Thyroid gland (tissue), 4 donors: ENCODE results near the gene MEIOB. TPM values are rescaled to one million over a fixed set of nuclear protein-coding genes. Genes with fewer than 3 reads are reported as not detected.
"Not testable (repeated sequence)": the region's sequence is repeated elsewhere in the genome, so short reads cannot be mapped to it uniquely, and the experiment has no call there.

Experiments
- DNase-seq, 2 donors: peaks; one replicate each; pipeline ENCODE4 v3.0.0-alpha.2; 2019
- H3K27ac ChIP-seq, 3 donors: fragments of 200-600 bp; sonication (generic); 1 replicate in 2 of 3; 2 replicates in 1 of 3; pipeline ENCODE4 v1.5.1; 2016 to 2019; ENCODE audit warnings: mild to moderate bottlenecking in 1 of 3, moderate library complexity in 1 of 3
- H3K27me3 ChIP-seq: fragments of 200-600 bp; sonication (generic); one replicate; pipeline ENCODE4 v1.5.1; 2019
- H3K36me3 ChIP-seq, 2 donors: fragments of 200-600 bp; sonication (generic); one replicate each; pipeline ENCODE4 v1.5.1; 2016 to 2019
- H3K4me1 ChIP-seq, 2 donors: fragments of 200-600 bp; sonication (generic); one replicate each; pipeline ENCODE4 v1.5.1; 2017 to 2019
- H3K4me3 ChIP-seq, 3 donors: fragments of 200-600 bp; sonication (generic); replicated peaks in 1 of 3; 1 replicate in 2 of 3; 2 replicates in 1 of 3; pipeline ENCODE4 v1.5.1; 2016; ENCODE audit warnings: mild to moderate bottlenecking in 1 of 3
- H3K9me3 ChIP-seq: fragments of 200-600 bp; sonication (generic); one replicate; pipeline ENCODE4 v1.5.1; 2017
- CTCF ChIP-seq, 6 experiments: fragments of 200-600 bp in 3 of 6; fragments of 450-650 bp in 3 of 6; sonication (generic) in 3 of 6; IDR thresholded peaks; one replicate each; pipeline ENCODE4 v1.5.1; 2016 to 2019; ENCODE audit warnings: antibody characterized with exemption in 6 of 6, mild to moderate bottlenecking in 2 of 6, inconsistent platforms in 1 of 6, moderate library complexity in 1 of 6
- POLR2A ChIP-seq, 2 donors: fragments of 450-650 bp; IDR thresholded peaks; one replicate each; pipeline ENCODE4 v1.6.1; 2017; ENCODE audit warnings: antibody characterized with exemption in 2 of 2, mild to moderate bottlenecking in 2 of 2, moderate library complexity in 1 of 2
- WGBS, 2 donors: methylation state at CpG; one replicate each; pipeline ENCODE4 v1.1.5; 2017; 5-methylcytosine and 5-hydroxymethylcytosine counted together
- intact Hi-C: fragments of 100-400 bp; cut with DNase I; formaldehyde crosslinking; loops from one replicate; pipeline ENCODE4 v1.15.1; 2023
- total RNA-seq, 4 donors: library from RNA; depleted of rRNA; stranded (reverse); fragments of >200 nt; gene quantifications; one replicate each; pipeline ENCODE4 v1.2.3, GENCODE V29; 2016

The MEIOB gene
- total RNA-seq, 4 donors from 2014 or later, result 0.13 TPM; not detected in 3

GRCh38 chr16:1809281-1809801 is 62.6 kb downstream of the MEIOB start:
- 79 to 88% methylated on average over 15 to 17 of the region's 28 CpGs for WGBS, 2 donors
- H3K4me1 ChIP-seq, result no peaks in the 10 kb centered on the region
- H3K27me3 ChIP-seq, result no peaks in the 10 kb centered on the region
- no peak overlapping the region for H3K4me3 ChIP-seq
- H3K27ac ChIP-seq, result no peak overlapping the region
- peaks cover 16 to 29% of the 10 kb centered on the region in 2 donors for H3K36me3 ChIP-seq
- no peaks in the 10 kb centered on the region for H3K9me3 ChIP-seq
- DNase-seq, result no peak
- intact Hi-C loops, result no loop called here
- no peak for TF ChIP-seq CTCF (IDR thresholded peaks at IDR 0.05)
- no peak for TF ChIP-seq POLR2A (IDR thresholded peaks at IDR 0.05)

GRCh38 chr16:1808691-1809090 is 63.3 kb downstream of the MEIOB start:
- Histone ChIP-seq H3K27me3 (no peaks in the 10 kb centered on the region), H3K27ac (no peak overlapping the region), H3K9me3 (no peaks in the 10 kb centered on the region), H3K4me3 (no peak overlapping the region), H3K36me3 (peaks cover 16 to 29% of the 10 kb centered on the region in 2 donors), H3K4me1 (no peaks in the 10 kb centered on the region)
- no peak for TF ChIP-seq CTCF (IDR thresholded peaks at IDR 0.05)
- no peak for TF ChIP-seq POLR2A (IDR thresholded peaks at IDR 0.05)
- DNase-seq, result no peak
- WGBS, 2 donors, result 82 to 87% methylated on average over 10 to 18 of the region's 18 CpGs
- intact Hi-C loops, result no loop called here

- H3K9me3 ChIP-seq, result no peaks in the 10 kb centered on the region
- 86 to 91% methylated on average over 10 of the region's 10 CpGs for WGBS, 2 donors
- intact Hi-C loops, result no loop called here
- H3K4me1 ChIP-seq, result no peaks in the 10 kb centered on the region
- no peak overlapping the region for H3K27ac ChIP-seq
- H3K4me3 ChIP-seq, result no peak overlapping the region
- peaks cover 16 to 29% of the 10 kb centered on the region in 2 donors for H3K36me3 ChIP-seq
- no peak for DNase-seq
- no peaks in the 10 kb centered on the region for H3K27me3 ChIP-seq
- TF ChIP-seq POLR2A (IDR thresholded peaks at IDR 0.05), result no peak
- TF ChIP-seq CTCF (IDR thresholded peaks at IDR 0.05), result no peak
Observed at GRCh38 chr16:1807626-1808025, 64.3 kb downstream of the MEIOB start.

- no peak overlapping the region for H3K27ac ChIP-seq
- 88% methylated on average over 10 of the region's 10 CpGs for WGBS, 2 donors
- intact Hi-C loops, result no loop called here
- no peaks in the 10 kb centered on the region for H3K4me1 ChIP-seq
- TF ChIP-seq POLR2A (IDR thresholded peaks at IDR 0.05) (no peak), CTCF (IDR thresholded peaks at IDR 0.05) (no peak)
- no peaks in the 10 kb centered on the region for H3K9me3 ChIP-seq
- DNase-seq, result no peak
- no peaks in the 10 kb centered on the region for H3K27me3 ChIP-seq
- no peaks in the 10 kb centered on the region for H3K36me3 ChIP-seq
- H3K4me3 ChIP-seq, result no peak overlapping the region
Observed at GRCh38 chr16:1800701-1801100, 71.3 kb downstream of the MEIOB start.

GRCh38 chr16:1799263-1799662 is 72.7 kb downstream of the MEIOB start:
- intact Hi-C loops, H3K36me3 ChIP-seq, DNase-seq, H3K4me3 ChIP-seq, H3K27me3 ChIP-seq, H3K27ac ChIP-seq, H3K9me3 ChIP-seq, H3K4me1 ChIP-seq: not testable (repeated sequence)
- WGBS, 2 donors, result 77 to 81% methylated on average over 5 of the region's 5 CpGs
